ENCODE measurements around the gene PDE4A.

DNA sequence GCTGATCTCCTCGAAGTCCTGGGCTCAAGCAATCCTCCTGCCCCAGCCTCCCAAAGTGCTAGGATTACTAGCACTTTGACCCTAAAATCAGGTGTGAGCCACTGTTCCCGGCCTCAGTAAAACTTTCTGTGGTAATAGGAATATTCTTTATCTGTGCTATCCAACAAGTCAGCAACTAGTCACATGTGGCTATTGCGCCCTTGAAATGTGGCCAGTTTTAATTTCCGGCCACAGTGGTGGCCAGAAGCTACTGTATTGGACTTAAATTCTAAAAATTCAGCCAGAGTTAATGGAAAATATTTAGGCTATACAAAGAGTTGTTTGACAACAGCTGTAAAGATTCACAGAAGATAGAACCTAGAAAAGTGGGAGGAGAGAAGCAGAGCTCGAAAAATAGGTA is 52.9 kb downstream of the PDE4A start:
- TF ChIP-seq, protein P1, sequence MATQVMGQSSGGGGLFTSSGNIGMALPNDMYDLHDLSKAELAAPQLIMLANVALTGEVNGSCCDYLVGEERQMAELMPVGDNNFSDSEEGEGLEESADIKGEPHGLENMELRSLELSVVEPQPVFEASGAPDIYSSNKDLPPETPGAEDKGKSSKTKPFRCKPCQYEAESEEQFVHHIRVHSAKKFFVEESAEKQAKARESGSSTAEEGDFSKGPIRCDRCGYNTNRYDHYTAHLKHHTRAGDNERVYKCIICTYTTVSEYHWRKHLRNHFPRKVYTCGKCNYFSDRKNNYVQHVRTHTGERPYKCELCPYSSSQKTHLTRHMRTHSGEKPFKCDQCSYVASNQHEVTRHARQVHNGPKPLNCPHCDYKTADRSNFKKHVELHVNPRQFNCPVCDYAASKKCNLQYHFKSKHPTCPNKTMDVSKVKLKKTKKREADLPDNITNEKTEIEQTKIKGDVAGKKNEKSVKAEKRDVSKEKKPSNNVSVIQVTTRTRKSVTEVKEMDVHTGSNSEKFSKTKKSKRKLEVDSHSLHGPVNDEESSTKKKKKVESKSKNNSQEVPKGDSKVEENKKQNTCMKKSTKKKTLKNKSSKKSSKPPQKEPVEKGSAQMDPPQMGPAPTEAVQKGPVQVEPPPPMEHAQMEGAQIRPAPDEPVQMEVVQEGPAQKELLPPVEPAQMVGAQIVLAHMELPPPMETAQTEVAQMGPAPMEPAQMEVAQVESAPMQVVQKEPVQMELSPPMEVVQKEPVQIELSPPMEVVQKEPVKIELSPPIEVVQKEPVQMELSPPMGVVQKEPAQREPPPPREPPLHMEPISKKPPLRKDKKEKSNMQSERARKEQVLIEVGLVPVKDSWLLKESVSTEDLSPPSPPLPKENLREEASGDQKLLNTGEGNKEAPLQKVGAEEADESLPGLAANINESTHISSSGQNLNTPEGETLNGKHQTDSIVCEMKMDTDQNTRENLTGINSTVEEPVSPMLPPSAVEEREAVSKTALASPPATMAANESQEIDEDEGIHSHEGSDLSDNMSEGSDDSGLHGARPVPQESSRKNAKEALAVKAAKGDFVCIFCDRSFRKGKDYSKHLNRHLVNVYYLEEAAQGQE (IDR thresholded peaks at IDR 0.05; ENCODE audit: insufficient read depth in 1 of 2, low read depth in 2 of 2, low read length in 2 of 2) = no peak
- no peak for TF ChIP-seq FOXP2 (optimal IDR thresholded peaks at IDR 0.05; ENCODE audit: borderline replicate concordance, extremely low read depth, extremely low read length, insufficient read depth)
